Right hindlimb (tissue), 1 donor: ENCODE results near the gene TRIO.
"Not testable (repeated sequence)": the region's sequence is repeated elsewhere in the genome, so short reads cannot be mapped to it uniquely, and the experiment has no call there.

Source experiments
- DNase-seq: peaks from one replicate; pipeline ENCODE4 v3.0.0-alpha.2; 2018

TRIO gene

GRCh38 chr5:14525397-14525796 lies 382.3 kb downstream of the TRIO start:
- no peak for DNase-seq

- no peak for DNase-seq
Observed at GRCh38 chr5:14526493-14526892, 383.4 kb downstream of the TRIO start.

GRCh38 chr5:14528115-14528514 lies 385.0 kb downstream of the TRIO start:
- DNase-seq, result no peak

- DNase-seq, result no peak
Observed at GRCh38 chr5:14528926-14529325, 385.8 kb downstream of the TRIO start.

GRCh38 chr5:14531668-14532067 lies 388.5 kb downstream of the TRIO start:
- no peak for DNase-seq

- DNase-seq, result no peak
Observed at GRCh38 chr5:14532180-14532579, 389.0 kb downstream of the TRIO start.

GRCh38 chr5:14534773-14535172 lies 391.6 kb downstream of the TRIO start:
- peak; percentile 42 for DNase-seq

GRCh38 chr5:14545308-14545707 lies 402.2 kb downstream of the TRIO start:
- no peak for DNase-seq

GRCh38 chr5:14545862-14546261 lies 402.7 kb downstream of the TRIO start:
- DNase-seq, result no peak

- DNase-seq, result no peak
Observed at GRCh38 chr5:14547666-14548065, 404.5 kb downstream of the TRIO start.

- no peak for DNase-seq
Observed at GRCh38 chr5:14551211-14551610, 408.1 kb downstream of the TRIO start.

GRCh38 chr5:14552017-14552416 lies 408.9 kb downstream of the TRIO start:
- no peak for DNase-seq

- not testable (repeated sequence) for DNase-seq
Observed at GRCh38 chr5:14554288-14554687, 411.1 kb downstream of the TRIO start.

- DNase-seq, result no peak
Observed at GRCh38 chr5:14556015-14556414, 412.9 kb downstream of the TRIO start.

GRCh38 chr5:14557203-14557770 lies 414.1 kb downstream of the TRIO start:
- no peak for DNase-seq

- DNase-seq, result no peak
Observed at GRCh38 chr5:14557791-14558415, 414.8 kb downstream of the TRIO start.
